Retinal pigment epithelial cell (primary cell): Measurements from ENCODE around the gene ZNF142.
"Not testable (repeated sequence)": the region's sequence is repeated elsewhere in the genome, so short reads cannot be mapped to it uniquely, and the experiment has no call there.

Experiments
- DNase-seq: peaks from one replicate; pipeline ENCODE4 v3.0.0-alpha.2; 2010; ENCODE audit warnings: low read depth
- H3K4me3 ChIP-seq: 2 replicates; pipeline ENCODE4 v1.5.1; 2011; ENCODE audit warnings: mild to moderate bottlenecking, low read length, control low read depth, moderate library complexity
- CTCF ChIP-seq: conservative IDR thresholded peaks from 2 replicates; pipeline ENCODE4 v1.5.1; 2011; ENCODE audit warnings: low read depth, low read length, control low read depth, inconsistent platforms

ZNF142 gene

GRCh38 chr2:218691234-218691633, 31.8 kb upstream of the ZNF142 start:
- H3K4me3 ChIP-seq: no peak overlapping the region
- no peak for DNase-seq
- TF ChIP-seq CTCF: no peak

- H3K4me3 ChIP-seq: not testable (repeated sequence)
- DNase-seq: peak; percentile 52
- TF ChIP-seq CTCF: peak; percentile 95
Observed at GRCh38 chr2:218687400-218688060, 28.1 kb upstream of the ZNF142 start.

- TF ChIP-seq CTCF: no peak
- no peak overlapping the region for H3K4me3 ChIP-seq
- DNase-seq: no peak
Observed at GRCh38 chr2:218680061-218680460, 20.6 kb upstream of the ZNF142 start.

- H3K4me3 ChIP-seq: no peak overlapping the region
- TF ChIP-seq CTCF: no peak
- no peak for DNase-seq
Observed at GRCh38 chr2:218679119-218679518, 19.7 kb upstream of the ZNF142 start.

- no peak for TF ChIP-seq CTCF
Observed at GRCh38 chr2:218671654-218672566, 12.5 kb upstream of the ZNF142 start, which contains the start of the genes RNF25 and STK36. Gene RNF25, minus strand, starts transcription at chr2:218672002. Its CDS starts 32 bp downstream, at chr2:218671970. Gene STK36, plus strand, starts transcription at chr2:218672086. Its CDS starts 744 bp downstream, at chr2:218672830.

GRCh38 chr2:218671097-218671653, 11.8 kb upstream of the ZNF142 start:
- peak overlapping the region; percentile 94 for H3K4me3 ChIP-seq
- DNase-seq: no peak
- TF ChIP-seq CTCF: no peak

More at GRCh38 chr2:218671654-218672566, 12.5 kb upstream of the ZNF142 start, which contains the start of the genes RNF25 and STK36:
- DNase-seq: peak; percentile 62
- H3K4me3 ChIP-seq: peak within 1 kb of the TSS; percentile 94
